ENCODE data around the gene GALNT18. TPM values are rescaled to one million over a fixed set of nuclear protein-coding genes. Genes with fewer than 3 reads are reported as not detected.

GALNT18 gene
- total and polyA plus RNA-seq, 2 experiments from 2014 or later, result 4.3 to 10.8 TPM

- no peak for DNase-seq (ENCODE audit: low spot score)
- Histone ChIP-seq H3K4me3 (no peak overlapping the region), H4K20me1 (replicated peaks; ENCODE audit: insufficient read depth) (no peaks in the 10 kb centered on the region), H3K9me2 (ENCODE audit: insufficient read depth) (no peaks in the 10 kb centered on the region), H3K27ac (ENCODE audit: low read depth) (no peak overlapping the region), H3K79me2 (replicated peaks; ENCODE audit: insufficient read depth) (no peaks in the 10 kb centered on the region), H3K27me3 (ENCODE audit: insufficient read depth) (no peaks in the 10 kb centered on the region), H2AFZ (no peak overlapping the region), H3K36me3 (ENCODE audit: insufficient read depth) (no peaks in the 10 kb centered on the region), H3K4me2 (no peak overlapping the region), H3K4me1 (ENCODE audit: insufficient read depth) (peaks cover 12% of the 10 kb centered on the region; the same call in 1 of the 2 replicates), H3F3A (replicated peaks; ENCODE audit: low read depth) (no peaks in the 10 kb centered on the region)
- peaks cover 18% of the 10 kb centered on the region for H3K27me3 Mint-ChIP-seq (ENCODE audit: insufficient read depth, low read depth, poor library complexity)
- H3K27ac Mint-ChIP-seq, result no peak overlapping the region
- ATAC-seq, result no peak
- no peak overlapping the region for H3K4me3 Mint-ChIP-seq
- H3K4me1 Mint-ChIP-seq, result peaks cover 15% of the 10 kb centered on the region
- no peak for TF ChIP-seq ZNF462 (CRISPR knock-in tag; IDR thresholded peaks at IDR 0.05)
- TF ChIP-seq REST (IDR thresholded peaks at IDR 0.05; ENCODE audit: unreplicated experiment), result no peak
- no peak for TF ChIP-seq STAT1 (IDR thresholded peaks at IDR 0.05; ENCODE audit: unreplicated experiment)
- TF ChIP-seq JUNB (IDR thresholded peaks at IDR 0.05; ENCODE audit: unreplicated experiment), result no peak
- TF ChIP-seq ZNF331 (CRISPR knock-in tag; IDR thresholded peaks at IDR 0.05; ENCODE audit: low read depth), result no peak
- no peak for TF ChIP-seq ZNF114 (CRISPR knock-in tag; IDR thresholded peaks at IDR 0.05)
- no peak for TF ChIP-seq EZH2phosphoT487 (IDR thresholded peaks at IDR 0.05; ENCODE audit: unreplicated experiment)
- no peak for TF ChIP-seq CTCF (conservative IDR thresholded peaks at IDR 0.05; ENCODE audit: low read depth in 2 of 2)
- peaks cover 20% of the 10 kb centered on the region for H3K9me3 Mint-ChIP-seq
- peaks cover 14% of the 10 kb centered on the region for H3K36me3 Mint-ChIP-seq (ENCODE audit: low read depth)
Measured at GRCh38 chr11:11246166-11246565, 375.6 kb downstream of the GALNT18 start.
